Esophagus squamous epithelium (tissue), 4 donors: ENCODE data around the gene SLC33A1.
"Not testable (repeated sequence)": the region's sequence is repeated elsewhere in the genome, so short reads cannot be mapped to it uniquely, and the experiment has no call there.

Source experiments
- POLR2A ChIP-seq, 4 donors: fragments of 450-650 bp; IDR thresholded peaks; one replicate each; pipeline ENCODE4 v1.6.1; 2017; ENCODE audit warnings: antibody characterized with exemption in 4 of 4, mild to moderate bottlenecking in 4 of 4, moderate library complexity in 3 of 4
- TF ChIP-seq, protein P1 (sequence below), 6 experiments: fragments of 450-650 bp in 4 of 6; fragments of 200-600 bp in 2 of 6; sonication (generic) in 2 of 6; IDR thresholded peaks; one replicate each; pipeline ENCODE4 v1.5.1; 2016 to 2019; ENCODE audit warnings: antibody characterized with exemption in 6 of 6, mild to moderate bottlenecking in 4 of 6, moderate library complexity in 4 of 6

DNA sequence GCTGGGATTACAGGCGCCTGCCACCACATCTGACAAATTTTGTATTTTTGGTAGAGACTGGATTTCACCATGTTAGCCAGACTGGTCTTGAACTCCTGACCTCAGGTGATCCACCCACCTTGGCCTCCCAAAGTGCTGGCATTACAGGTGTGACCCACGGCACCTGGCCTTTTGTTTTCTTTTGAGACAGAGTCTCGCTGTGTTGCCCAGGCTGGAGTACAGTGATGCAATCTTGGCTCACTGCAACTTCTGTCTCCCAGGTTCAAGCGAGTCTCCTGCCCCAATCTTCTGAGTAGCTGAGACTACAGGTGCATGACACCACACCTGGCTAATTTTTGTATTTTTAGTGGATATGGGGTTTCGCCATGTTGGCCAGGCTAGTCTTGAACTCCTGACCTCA is 6.2 kb upstream of the SLC33A1 start:
- TF ChIP-seq, protein P1, sequence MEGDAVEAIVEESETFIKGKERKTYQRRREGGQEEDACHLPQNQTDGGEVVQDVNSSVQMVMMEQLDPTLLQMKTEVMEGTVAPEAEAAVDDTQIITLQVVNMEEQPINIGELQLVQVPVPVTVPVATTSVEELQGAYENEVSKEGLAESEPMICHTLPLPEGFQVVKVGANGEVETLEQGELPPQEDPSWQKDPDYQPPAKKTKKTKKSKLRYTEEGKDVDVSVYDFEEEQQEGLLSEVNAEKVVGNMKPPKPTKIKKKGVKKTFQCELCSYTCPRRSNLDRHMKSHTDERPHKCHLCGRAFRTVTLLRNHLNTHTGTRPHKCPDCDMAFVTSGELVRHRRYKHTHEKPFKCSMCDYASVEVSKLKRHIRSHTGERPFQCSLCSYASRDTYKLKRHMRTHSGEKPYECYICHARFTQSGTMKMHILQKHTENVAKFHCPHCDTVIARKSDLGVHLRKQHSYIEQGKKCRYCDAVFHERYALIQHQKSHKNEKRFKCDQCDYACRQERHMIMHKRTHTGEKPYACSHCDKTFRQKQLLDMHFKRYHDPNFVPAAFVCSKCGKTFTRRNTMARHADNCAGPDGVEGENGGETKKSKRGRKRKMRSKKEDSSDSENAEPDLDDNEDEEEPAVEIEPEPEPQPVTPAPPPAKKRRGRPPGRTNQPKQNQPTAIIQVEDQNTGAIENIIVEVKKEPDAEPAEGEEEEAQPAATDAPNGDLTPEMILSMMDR (IDR thresholded peaks at IDR 0.05): not testable (repeated sequence)
- not testable (repeated sequence) for TF ChIP-seq POLR2A (IDR thresholded peaks at IDR 0.05)
